Measurements from ENCODE around the gene TRAPPC2. TPM values are rescaled to one million over a fixed set of nuclear protein-coding genes. Genes with fewer than 3 reads are reported as not detected.

Gene TRAPPC2
- total RNA-seq, 1 donor from 2014 or later: 25.8 TPM

- H3K4me3 Mint-ChIP-seq (ENCODE audit: unreplicated experiment): peak overlapping the region; percentile 58
Measured at GRCh38 chrX:13692771-13693231, 41.6 kb downstream of the TRAPPC2 start.

GRCh38 chrX:13691841-13692371, 42.5 kb downstream of the TRAPPC2 start:
- DNase-seq: no peak
- Mint-ChIP-seq H3K4me1 (ENCODE audit: low read depth, unreplicated experiment) (peaks cover 18% of the 10 kb centered on the region), H3K9me3 (ENCODE audit: unreplicated experiment) (peaks cover 3% of the 10 kb centered on the region), H3K27me3 (ENCODE audit: unreplicated experiment) (no peaks in the 10 kb centered on the region), H3K27ac (ENCODE audit: unreplicated experiment) (no peak overlapping the region), H3K36me3 (ENCODE audit: unreplicated experiment) (no peaks in the 10 kb centered on the region), H3K4me3 (ENCODE audit: unreplicated experiment) (no peak overlapping the region)
- TF ChIP-seq, protein P1, sequence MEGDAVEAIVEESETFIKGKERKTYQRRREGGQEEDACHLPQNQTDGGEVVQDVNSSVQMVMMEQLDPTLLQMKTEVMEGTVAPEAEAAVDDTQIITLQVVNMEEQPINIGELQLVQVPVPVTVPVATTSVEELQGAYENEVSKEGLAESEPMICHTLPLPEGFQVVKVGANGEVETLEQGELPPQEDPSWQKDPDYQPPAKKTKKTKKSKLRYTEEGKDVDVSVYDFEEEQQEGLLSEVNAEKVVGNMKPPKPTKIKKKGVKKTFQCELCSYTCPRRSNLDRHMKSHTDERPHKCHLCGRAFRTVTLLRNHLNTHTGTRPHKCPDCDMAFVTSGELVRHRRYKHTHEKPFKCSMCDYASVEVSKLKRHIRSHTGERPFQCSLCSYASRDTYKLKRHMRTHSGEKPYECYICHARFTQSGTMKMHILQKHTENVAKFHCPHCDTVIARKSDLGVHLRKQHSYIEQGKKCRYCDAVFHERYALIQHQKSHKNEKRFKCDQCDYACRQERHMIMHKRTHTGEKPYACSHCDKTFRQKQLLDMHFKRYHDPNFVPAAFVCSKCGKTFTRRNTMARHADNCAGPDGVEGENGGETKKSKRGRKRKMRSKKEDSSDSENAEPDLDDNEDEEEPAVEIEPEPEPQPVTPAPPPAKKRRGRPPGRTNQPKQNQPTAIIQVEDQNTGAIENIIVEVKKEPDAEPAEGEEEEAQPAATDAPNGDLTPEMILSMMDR (IDR thresholded peaks at IDR 0.05; ENCODE audit: partially characterized antibody, unreplicated experiment): no peak

More at GRCh38 chrX:13692771-13693231, 41.6 kb downstream of the TRAPPC2 start:
- Mint-ChIP-seq H3K27me3 (ENCODE audit: unreplicated experiment) (no peaks in the 10 kb centered on the region), H3K9me3 (ENCODE audit: unreplicated experiment) (peaks cover 3% of the 10 kb centered on the region), H3K4me1 (ENCODE audit: low read depth, unreplicated experiment) (peaks cover 18% of the 10 kb centered on the region), H3K36me3 (ENCODE audit: unreplicated experiment) (no peaks in the 10 kb centered on the region), H3K27ac (ENCODE audit: unreplicated experiment) (no peak overlapping the region)
- TF ChIP-seq, protein P1 (IDR thresholded peaks at IDR 0.05; ENCODE audit: partially characterized antibody, unreplicated experiment): no peak
- no peak for DNase-seq

DNA sequence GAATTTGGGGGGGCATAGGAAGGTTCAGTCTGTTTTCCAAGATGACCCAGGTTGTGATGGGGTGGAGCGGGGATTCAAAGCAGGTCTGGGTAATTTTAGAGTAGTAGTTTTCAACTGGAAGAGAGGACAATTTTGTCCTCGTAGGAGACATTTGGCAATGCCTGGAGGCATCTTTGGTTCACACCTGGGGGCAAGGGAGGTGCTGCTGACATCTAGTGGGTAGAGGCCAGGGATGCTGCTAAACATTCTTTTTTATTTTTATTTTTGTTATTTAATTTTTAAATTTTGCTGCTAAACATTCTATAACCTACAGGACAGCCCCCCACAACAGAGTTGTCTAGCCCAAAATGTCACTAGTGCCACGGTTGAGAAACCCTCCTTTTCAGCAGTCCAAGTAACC, 43.6 kb downstream of the TRAPPC2 start:
- no peaks in the 10 kb centered on the region for H3K36me3 Mint-ChIP-seq (ENCODE audit: unreplicated experiment)
- H3K27me3 Mint-ChIP-seq (ENCODE audit: unreplicated experiment): no peaks in the 10 kb centered on the region
- TF ChIP-seq, protein P1 (IDR thresholded peaks at IDR 0.05; ENCODE audit: partially characterized antibody, unreplicated experiment): no peak
- peaks cover 18% of the 10 kb centered on the region for H3K4me1 Mint-ChIP-seq (ENCODE audit: low read depth, unreplicated experiment)
- no peak overlapping the region for H3K27ac Mint-ChIP-seq (ENCODE audit: unreplicated experiment)
- peaks cover 3% of the 10 kb centered on the region for H3K9me3 Mint-ChIP-seq (ENCODE audit: unreplicated experiment)
- no peak for DNase-seq
- peak overlapping the region; percentile 87 for H3K4me3 Mint-ChIP-seq (ENCODE audit: unreplicated experiment)

DNA sequence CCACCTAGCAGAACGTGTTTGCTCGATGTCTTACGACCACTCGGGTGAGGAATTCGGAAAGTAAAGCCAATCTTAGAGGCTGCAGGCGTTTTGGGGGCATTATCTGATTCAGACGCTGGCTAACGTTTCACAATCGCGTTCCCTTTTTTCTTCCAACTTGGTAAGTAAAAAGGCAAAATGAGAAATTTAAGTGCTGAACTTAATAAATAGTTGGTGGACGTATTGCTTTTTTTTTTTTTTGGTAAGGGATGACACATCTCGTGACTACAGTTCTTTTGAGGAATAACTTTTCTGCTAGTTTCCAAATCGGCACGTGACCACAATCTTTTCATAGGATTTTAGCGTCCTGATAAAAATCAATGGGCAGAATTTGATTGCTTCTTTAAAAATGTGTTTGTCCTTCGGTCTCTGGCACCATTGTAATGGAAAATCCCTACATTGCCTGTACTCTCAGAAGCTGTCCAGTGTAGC, 44.6 kb downstream of the TRAPPC2 start:
- no peak for DNase-seq
- Mint-ChIP-seq H3K27ac (ENCODE audit: unreplicated experiment) (peak overlapping the region; percentile 81), H3K4me1 (ENCODE audit: low read depth, unreplicated experiment) (peaks cover 11% of the 10 kb centered on the region), H3K27me3 (ENCODE audit: unreplicated experiment) (no peaks in the 10 kb centered on the region), H3K4me3 (ENCODE audit: unreplicated experiment) (peak overlapping the region; percentile 87), H3K36me3 (ENCODE audit: unreplicated experiment) (no peaks in the 10 kb centered on the region), H3K9me3 (ENCODE audit: unreplicated experiment) (peaks cover 3% of the 10 kb centered on the region)
- TF ChIP-seq, protein P1 (IDR thresholded peaks at IDR 0.05; ENCODE audit: partially characterized antibody, unreplicated experiment): no peak

GRCh38 chrX:13688958-13689740, 45.3 kb downstream of the TRAPPC2 start, which contains the start of gene RAB9A:
RAB9A (plus strand) TSS chrX:13689128; CDS start chrX:13708747, 19,619 bp downstream.
- peaks cover 3% of the 10 kb centered on the region for H3K9me3 Mint-ChIP-seq (ENCODE audit: unreplicated experiment)
- peak within 1 kb of the TSS; percentile 81 for H3K27ac Mint-ChIP-seq (ENCODE audit: unreplicated experiment)
- peak within 1 kb of the TSS; percentile 90 for H3K4me3 Mint-ChIP-seq (ENCODE audit: unreplicated experiment)
- peaks cover 11% of the 10 kb centered on the region for H3K4me1 Mint-ChIP-seq (ENCODE audit: low read depth, unreplicated experiment)
- DNase-seq: peak; percentile 90
- H3K27me3 Mint-ChIP-seq (ENCODE audit: unreplicated experiment): no peaks in the 10 kb centered on the region
- H3K36me3 Mint-ChIP-seq (ENCODE audit: unreplicated experiment): no peaks in the 10 kb centered on the region
- TF ChIP-seq, protein P1 (IDR thresholded peaks at IDR 0.05; ENCODE audit: partially characterized antibody, unreplicated experiment): no peak

Measured in glutamatergic neuron (in vitro differentiated cells).